ENCODE data around the gene AMELX. TPM values are rescaled to one million over a fixed set of nuclear protein-coding genes. Genes with fewer than 3 reads are reported as not detected.

AMELX gene
- total RNA-seq, 4 donors from 2014 or later: not detected

- no peaks in the 10 kb centered on the region for H3K9me3 ChIP-seq
- no peak overlapping the region for H3K27ac ChIP-seq (replicated peaks in 1 of 4)
- H3K4me3 ChIP-seq: no peak overlapping the region
- no peak for DNase-seq (ENCODE audit: extremely low spot score)
- H3K4me1 ChIP-seq: no peaks in the 10 kb centered on the region
- no peak for TF ChIP-seq CTCF (IDR thresholded peaks at IDR 0.05)
- no peak for TF ChIP-seq POLR2AphosphoS5 (IDR thresholded peaks at IDR 0.05)
- TF ChIP-seq POLR2A (IDR thresholded peaks at IDR 0.05; ENCODE audit: low read depth): no peak
- TF ChIP-seq EP300 (IDR thresholded peaks at IDR 0.05): no peak
- WGBS: 57% methylated on average over 7 of the region's 7 CpGs
- no peaks in the 10 kb centered on the region for H3K27me3 ChIP-seq
- no peaks in the 10 kb centered on the region for H3K36me3 ChIP-seq
- intact Hi-C loops (cut with DNase I): no loop called here
Measured at GRCh38 chrX:11311706-11312105, 18.5 kb downstream of the AMELX start.

- H3K9me3 ChIP-seq: peaks cover 0 to 9% (median 0%) of the 10 kb centered on the region in 4 donors
- peaks cover 0 to 14% (median 7%) of the 10 kb centered on the region in 4 donors for H3K4me1 ChIP-seq
- no peaks in the 10 kb centered on the region for H3K27me3 ChIP-seq
- DNase-seq (ENCODE audit: extremely low spot score): no peak
- intact Hi-C loops (cut with DNase I): no loop called here
- no peak overlapping the region for H3K4me3 ChIP-seq
- no peak overlapping the region for H3K27ac ChIP-seq (replicated peaks in 1 of 4)
- no peaks in the 10 kb centered on the region for H3K36me3 ChIP-seq
- TF ChIP-seq CTCF (IDR thresholded peaks at IDR 0.05): no peak
- no peak for TF ChIP-seq POLR2AphosphoS5 (IDR thresholded peaks at IDR 0.05)
- no peak for TF ChIP-seq POLR2A (IDR thresholded peaks at IDR 0.05; ENCODE audit: low read depth)
- no peak for TF ChIP-seq EP300 (IDR thresholded peaks at IDR 0.05)
- 67% methylated on average over 7 of the region's 7 CpGs for WGBS
Measured at GRCh38 chrX:11319806-11320520, 26.8 kb downstream of the AMELX start.

- intact Hi-C loops (cut with DNase I): no loop called here
- no peak for TF ChIP-seq EP300 (IDR thresholded peaks at IDR 0.05)
- WGBS: 67% methylated on average over 2 of the region's 2 CpGs
- H3K27me3 ChIP-seq: no peaks in the 10 kb centered on the region
- H3K27ac ChIP-seq (replicated peaks in 1 of 4): no peak overlapping the region
- DNase-seq (ENCODE audit: extremely low spot score): no peak
- H3K4me1 ChIP-seq: peaks cover 0 to 14% (median 7%) of the 10 kb centered on the region in 4 donors
- H3K9me3 ChIP-seq: peaks cover 0 to 9% (median 0%) of the 10 kb centered on the region in 4 donors
- no peaks in the 10 kb centered on the region for H3K36me3 ChIP-seq
- no peak overlapping the region for H3K4me3 ChIP-seq
Measured at GRCh38 chrX:11321986-11322385, 28.8 kb downstream of the AMELX start.

GRCh38 chrX:11328134-11328533 is 34.9 kb downstream of the AMELX start:
- DNase-seq (ENCODE audit: extremely low spot score): no peak
- H3K4me3 ChIP-seq: no peak overlapping the region
- no peak for TF ChIP-seq POLR2A (IDR thresholded peaks at IDR 0.05; ENCODE audit: low read depth)
- no peak for TF ChIP-seq CTCF (IDR thresholded peaks at IDR 0.05)
- TF ChIP-seq POLR2AphosphoS5 (IDR thresholded peaks at IDR 0.05): no peak
- TF ChIP-seq EP300 (IDR thresholded peaks at IDR 0.05): no peak
- 70% methylated on average over 3 of the region's 3 CpGs for WGBS
- no peaks in the 10 kb centered on the region for H3K36me3 ChIP-seq
- intact Hi-C loops (cut with DNase I): no loop called here
- peaks cover 0 to 8% (median 0%) of the 10 kb centered on the region in 4 donors for H3K4me1 ChIP-seq
- H3K27ac ChIP-seq (replicated peaks in 1 of 4): no peak overlapping the region
- H3K27me3 ChIP-seq: no peaks in the 10 kb centered on the region
- peaks cover 0 to 9% (median 0%) of the 10 kb centered on the region in 4 donors for H3K9me3 ChIP-seq

GRCh38 chrX:11329021-11329420 is 35.8 kb downstream of the AMELX start:
- H3K4me1 ChIP-seq: peaks cover 0 to 8% (median 0%) of the 10 kb centered on the region in 4 donors
- H3K4me3 ChIP-seq: no peak overlapping the region
- H3K27ac ChIP-seq (replicated peaks in 1 of 4): no peak overlapping the region
- TF ChIP-seq POLR2AphosphoS5 (IDR thresholded peaks at IDR 0.05) (no peak), CTCF (IDR thresholded peaks at IDR 0.05) (no peak), POLR2A (IDR thresholded peaks at IDR 0.05; ENCODE audit: low read depth) (no peak), EP300 (IDR thresholded peaks at IDR 0.05) (no peak)
- no peaks in the 10 kb centered on the region for H3K27me3 ChIP-seq
- H3K36me3 ChIP-seq: no peaks in the 10 kb centered on the region
- intact Hi-C loops (cut with DNase I): no loop called here
- peaks cover 0 to 6% (median 0%) of the 10 kb centered on the region in 4 donors for H3K9me3 ChIP-seq
- DNase-seq (ENCODE audit: extremely low spot score): no peak
- 36% methylated on average over 5 of the region's 5 CpGs for WGBS
